Activated naive CD4-positive, alpha-beta T cell treated with Interleukin-2 at 50 U/mL for 16 hours (primary cell): ENCODE results near the gene MAP1B.
A peak's percentile ranks its signal among the peaks of the same experiment; 100 is the strongest.
"Not testable (repeated sequence)": the region's sequence is repeated elsewhere in the genome, so short reads cannot be mapped to it uniquely, and the experiment has no call there.

Experiments
- DNase-seq: peaks from one replicate; pipeline ENCODE4 v3.0.0-alpha.2; 2020

MAP1B gene

GRCh38 chr5:72166070-72166979, 59.0 kb downstream of the MAP1B start:
- DNase-seq = no peak

DNA sequence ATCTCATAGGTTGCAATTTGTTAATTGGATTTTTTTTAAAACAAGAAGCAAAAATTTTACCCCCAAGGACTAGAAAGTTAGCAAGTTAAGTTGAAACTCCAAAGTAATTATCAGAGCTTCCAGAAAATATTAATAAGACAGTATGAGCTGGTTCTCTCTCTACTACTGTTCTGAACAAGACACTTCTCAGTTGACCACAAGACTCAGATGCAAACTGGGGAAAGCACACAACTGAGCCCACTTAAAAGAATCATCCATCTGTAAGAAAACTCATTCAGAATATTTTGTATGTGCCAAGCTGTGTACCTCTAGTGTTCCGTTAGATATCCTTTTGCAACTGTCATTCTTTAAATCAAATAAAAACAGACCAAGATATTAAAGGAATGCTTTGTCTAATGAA, 60.0 kb downstream of the MAP1B start:
- DNase-seq = no peak

DNA sequence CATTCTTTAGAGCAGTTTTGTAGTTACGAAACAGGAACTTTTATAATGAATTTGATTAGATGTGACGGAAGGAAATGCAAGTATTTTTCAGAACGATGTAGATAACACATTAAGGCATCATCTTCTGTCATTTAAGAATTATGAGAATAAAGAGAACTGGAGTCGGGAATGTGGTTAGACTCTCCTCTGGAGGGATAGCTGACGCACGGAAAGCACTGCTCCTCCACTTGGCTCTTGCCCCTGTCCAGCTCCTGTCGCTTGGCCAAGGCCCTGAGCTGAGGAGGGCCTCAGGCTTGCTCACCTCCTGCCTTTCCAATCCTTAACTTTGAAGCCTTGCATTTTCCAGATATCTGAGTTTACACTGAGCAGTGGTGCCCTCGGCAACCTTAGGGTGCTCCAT, 60.5 kb downstream of the MAP1B start:
- no peak for DNase-seq

- no peak for DNase-seq
These were observed 62.8 kb downstream of the MAP1B start for GRCh38 chr5:72170101-72170500.

DNA sequence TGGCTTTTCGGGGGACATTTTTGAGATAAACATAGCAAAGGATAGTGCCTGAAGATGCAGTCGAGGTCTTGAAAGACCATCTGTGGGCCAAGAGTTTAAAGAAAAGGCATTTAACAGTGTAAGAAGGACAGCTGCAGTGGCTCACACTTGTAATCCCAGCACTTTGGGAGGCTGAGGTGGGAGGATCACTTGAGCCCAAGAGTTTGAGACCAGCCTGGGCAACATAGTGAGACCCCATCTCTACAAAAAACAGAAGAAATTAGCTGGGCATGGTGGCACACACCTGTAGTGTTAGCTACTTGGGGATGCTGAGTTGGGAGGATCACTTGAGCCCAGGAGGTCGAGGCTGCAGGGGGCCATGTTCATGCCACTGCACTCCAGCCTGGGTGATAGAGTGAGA, 63.9 kb downstream of the MAP1B start:
- DNase-seq = not testable (repeated sequence)

GRCh38 chr5:72171667-72172066, 64.4 kb downstream of the MAP1B start:
- DNase-seq = peak; percentile 14

DNA sequence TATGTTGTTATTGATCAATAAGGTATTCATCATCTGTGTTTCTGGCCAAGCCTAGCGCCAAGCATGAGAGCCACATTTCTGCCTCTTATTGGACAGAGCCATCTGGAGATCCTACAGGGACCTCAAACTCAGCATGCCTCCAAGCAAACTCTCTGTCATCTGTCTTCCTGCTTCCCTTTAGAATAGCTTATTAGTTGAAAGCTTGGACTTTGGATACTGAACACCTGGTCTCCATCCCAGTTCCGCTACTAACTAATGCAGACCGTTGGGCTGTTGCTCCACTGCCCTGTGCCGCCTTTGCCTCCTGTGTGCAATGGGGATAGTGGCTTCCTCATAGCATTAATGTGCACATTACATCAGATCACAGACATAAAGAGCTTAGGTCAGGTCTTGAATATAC, 65.5 kb downstream of the MAP1B start:
- DNase-seq = no peak

GRCh38 chr5:72177538-72177937, 70.3 kb downstream of the MAP1B start:
- no peak for DNase-seq

DNA sequence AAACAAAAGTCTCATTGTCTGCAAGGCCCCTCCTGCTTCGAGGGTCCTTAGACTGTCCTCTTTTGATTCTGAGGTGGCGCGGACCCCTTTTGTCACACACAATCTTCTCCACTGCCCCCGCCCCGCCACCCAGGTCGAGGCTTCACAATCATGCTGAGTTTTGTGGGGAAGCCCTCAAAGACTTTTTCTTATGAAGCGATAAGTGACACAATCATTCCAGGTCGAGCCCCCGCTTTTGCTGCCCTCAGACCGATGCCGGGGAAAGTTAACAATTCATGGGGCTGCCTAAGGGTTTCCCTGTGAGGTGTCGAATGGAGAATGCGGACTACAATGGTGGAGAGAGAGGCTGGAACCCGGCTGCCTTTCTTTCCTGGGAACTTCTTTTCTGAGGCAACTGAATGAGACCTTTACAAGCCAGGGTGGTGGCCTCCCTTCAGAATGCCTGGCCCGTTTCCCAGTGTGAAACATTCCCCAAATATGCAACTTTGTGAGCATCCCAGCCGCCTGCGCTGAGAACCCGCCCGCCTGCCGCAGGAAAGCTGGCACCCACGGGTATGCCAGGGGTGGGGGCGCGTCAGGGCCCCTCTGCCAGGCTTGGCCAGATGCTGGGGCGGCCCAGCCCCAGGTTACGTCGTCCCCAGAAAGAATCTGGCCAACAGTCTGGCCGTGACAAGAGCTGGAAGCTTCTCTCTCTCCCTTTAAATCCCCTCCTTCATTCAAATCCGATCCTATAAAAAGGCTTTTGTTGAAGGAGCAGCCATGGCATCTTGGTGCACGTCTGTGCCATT, 71.9 kb downstream of the MAP1B start:
- DNase-seq = no peak

GRCh38 chr5:72179816-72180440, 72.7 kb downstream of the MAP1B start:
- DNase-seq = no peak

DNA sequence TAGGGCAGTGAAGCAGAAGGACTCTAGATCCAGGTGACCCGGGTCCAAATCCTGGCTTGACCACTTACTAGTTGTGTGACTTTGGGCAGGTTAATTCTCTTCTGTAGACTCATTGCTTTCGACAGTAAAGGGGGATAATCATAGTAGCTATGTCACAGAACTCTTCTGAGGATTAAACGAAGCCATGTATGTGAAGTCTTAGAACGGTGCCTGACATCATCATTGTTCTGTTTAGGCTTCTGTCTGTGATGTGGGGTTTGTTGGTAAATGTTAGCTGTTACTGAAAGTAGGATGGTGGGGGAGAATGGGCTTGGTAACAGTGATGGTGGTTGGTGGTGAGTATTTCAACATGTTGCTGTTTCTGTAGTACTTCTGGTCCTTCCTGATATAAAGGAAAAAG, 73.7 kb downstream of the MAP1B start:
- no peak for DNase-seq

GRCh38 chr5:72182686-72183085, 75.4 kb downstream of the MAP1B start:
- DNase-seq = no peak

DNA sequence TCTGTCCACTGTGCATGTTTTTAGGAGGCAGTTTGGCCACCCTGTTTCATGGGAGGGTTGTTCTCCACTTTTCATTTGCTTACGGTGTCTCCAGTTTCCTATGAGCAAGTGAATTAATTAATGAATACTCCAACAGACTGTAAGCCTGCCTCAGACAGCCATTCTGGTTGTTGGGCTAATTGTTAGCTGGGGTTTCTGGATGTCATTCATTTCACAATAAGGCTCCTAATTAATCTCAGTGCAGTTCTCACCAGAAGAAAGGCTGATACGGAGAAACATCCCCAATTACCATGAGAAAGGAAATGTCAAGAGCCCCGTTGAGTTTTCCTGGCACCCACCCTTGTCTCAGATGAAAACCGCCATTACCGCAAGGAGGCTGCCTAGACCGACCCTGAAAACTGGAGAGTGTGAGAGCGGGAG, 75.8 kb downstream of the MAP1B start:
- no peak for DNase-seq

DNA sequence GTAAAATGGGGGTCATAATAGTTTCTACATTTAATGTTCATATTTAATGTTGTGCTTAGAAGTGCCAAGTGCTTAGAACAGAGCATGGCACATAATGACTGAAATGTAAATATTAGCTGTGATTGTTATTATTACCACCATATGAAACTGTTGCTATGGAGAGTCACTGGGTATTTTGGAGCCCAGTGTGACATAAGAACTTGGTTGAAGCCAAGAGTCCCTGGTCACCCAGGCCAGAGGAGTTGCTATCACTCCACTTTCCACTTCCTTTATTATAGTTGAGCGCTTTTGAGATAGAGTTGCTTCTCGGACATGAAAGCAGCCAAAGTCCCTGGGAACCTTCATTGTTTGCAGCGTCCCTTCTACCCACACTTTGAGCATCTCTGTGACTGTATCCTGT, 77.1 kb downstream of the MAP1B start:
- DNase-seq = no peak

DNA sequence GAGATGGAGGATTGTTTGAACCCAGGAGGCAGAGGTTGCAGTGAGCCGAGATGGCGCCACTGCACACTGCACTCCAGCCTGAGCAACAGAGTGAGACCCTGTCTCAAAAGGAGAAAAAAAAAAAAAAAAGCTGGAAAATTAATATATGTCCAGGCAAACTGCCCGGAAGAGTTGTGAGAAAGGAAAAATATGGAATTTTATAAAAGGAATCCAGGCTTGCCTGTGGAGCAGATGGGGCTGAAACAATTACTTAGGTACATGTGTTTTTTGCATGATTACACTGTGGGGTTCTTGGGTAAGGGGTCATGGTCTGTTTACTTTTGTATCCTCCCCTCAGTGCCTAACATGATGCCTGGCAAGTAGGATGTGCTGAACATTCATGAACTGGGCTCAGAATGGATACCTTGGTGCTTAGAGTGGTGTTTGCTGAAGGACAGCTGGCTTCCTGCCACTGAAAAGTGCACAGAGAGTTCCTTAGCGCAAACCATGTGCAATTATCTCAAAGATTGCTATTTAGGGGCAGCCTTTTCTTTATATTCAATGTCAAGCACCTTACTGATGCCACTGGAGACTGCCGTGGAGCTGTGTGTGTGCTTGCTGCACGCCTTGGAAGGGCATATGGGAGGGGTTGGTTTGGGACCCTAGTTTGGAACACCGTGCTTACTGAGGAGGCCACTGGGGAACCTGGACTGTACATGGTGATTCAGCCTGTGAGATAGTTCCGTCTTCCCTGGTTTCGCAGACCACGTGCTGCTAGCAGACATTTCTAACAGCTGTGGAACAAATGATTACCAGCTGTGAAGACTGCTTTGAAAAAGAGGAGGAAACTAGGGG, 78.4 kb downstream of the MAP1B start:
- no peak for DNase-seq

GRCh38 chr5:72187388-72188075, 80.3 kb downstream of the MAP1B start:
- no peak for DNase-seq

GRCh38 chr5:72188166-72188565, 80.9 kb downstream of the MAP1B start:
- DNase-seq = no peak

DNA sequence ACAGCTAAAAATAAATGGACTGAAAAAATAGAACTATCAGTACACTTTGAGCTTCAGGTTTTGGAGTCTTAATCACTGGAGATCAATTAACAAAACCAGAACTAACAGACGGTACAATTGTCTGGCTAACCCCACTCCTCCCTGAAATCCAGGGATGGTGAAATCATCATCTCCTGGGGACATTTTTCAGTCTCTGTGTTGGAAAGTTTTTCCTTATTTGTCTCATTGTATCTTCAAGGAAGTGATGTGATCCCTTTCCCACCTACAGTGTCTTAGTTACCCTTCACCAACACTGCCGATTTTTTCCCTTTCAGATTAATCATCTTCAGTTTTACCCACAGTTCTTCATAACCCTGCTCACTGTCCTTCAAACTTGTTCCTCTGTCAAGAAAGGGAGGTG, 81.9 kb downstream of the MAP1B start:
- no peak for DNase-seq

- no peak for DNase-seq
These were observed 84.1 kb downstream of the MAP1B start for GRCh38 chr5:72191404-72191803.

DNA sequence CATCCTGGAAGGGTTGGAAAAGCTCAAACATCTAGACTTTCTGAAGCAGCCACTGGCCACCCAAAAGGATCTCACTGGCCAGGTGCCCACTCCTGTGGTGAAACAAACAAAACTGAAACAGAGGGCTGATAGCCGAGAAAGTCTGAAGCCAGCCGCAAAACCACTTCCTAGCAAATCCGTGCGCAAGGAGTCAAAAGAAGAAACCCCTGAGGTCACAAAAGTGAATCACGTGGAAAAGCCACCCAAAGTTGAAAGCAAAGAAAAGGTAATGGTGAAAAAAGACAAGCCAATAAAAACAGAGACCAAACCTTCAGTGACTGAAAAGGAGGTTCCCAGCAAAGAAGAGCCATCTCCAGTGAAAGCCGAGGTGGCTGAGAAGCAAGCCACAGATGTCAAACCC, 87.6 kb downstream of the MAP1B start:
- DNase-seq = peak; percentile 47

GRCh38 chr5:72195581-72195980, 88.3 kb downstream of the MAP1B start:
- DNase-seq = no peak

DNA sequence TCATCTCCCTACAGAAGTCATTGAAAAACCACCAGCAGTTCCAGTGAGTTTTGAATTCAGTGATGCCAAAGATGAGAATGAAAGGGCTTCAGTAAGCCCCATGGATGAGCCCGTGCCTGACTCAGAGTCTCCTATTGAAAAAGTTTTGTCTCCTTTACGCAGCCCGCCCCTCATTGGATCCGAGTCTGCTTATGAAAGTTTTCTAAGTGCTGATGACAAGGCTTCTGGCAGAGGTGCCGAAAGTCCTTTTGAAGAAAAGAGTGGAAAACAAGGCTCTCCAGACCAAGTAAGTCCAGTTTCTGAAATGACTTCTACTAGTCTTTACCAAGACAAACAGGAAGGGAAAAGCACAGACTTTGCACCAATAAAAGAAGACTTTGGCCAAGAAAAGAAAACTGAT, 90.1 kb downstream of the MAP1B start:
- DNase-seq = no peak
